Kidney glomerular epithelial cell (primary cell): ENCODE measurements around the gene UNC5C.
A peak's percentile ranks its signal among the peaks of the same experiment; 100 is the strongest.

Experiments
- DNase-seq: peaks from one replicate; lab custom pipeline; 2025; lab: John Stamatoyannopoulos, UW

UNC5C gene

GRCh38 chr4:95265814-95266740 is 282.7 kb downstream of the UNC5C start:
- DNase-seq, result no peak

GRCh38 chr4:95264843-95265242 is 283.9 kb downstream of the UNC5C start:
- no peak for DNase-seq

DNA sequence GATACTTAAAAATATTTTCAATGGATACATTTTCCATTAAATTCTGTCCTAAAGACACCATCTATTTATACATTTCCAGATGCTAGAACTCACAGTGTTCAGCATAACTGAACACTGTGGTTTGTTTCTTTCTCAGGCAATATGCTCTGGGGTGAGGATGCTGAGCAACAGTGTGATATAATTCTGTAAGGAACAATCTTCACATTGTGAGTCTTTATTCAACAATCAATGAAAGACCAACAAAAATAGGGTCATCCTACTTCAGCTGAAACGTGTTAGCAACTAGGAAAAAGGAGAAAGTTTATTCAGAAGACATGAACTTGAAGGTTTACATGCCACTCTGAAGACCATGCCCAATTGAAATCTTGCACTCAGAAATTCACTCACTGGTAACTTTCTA is 284.8 kb downstream of the UNC5C start:
- DNase-seq, result no peak

DNA sequence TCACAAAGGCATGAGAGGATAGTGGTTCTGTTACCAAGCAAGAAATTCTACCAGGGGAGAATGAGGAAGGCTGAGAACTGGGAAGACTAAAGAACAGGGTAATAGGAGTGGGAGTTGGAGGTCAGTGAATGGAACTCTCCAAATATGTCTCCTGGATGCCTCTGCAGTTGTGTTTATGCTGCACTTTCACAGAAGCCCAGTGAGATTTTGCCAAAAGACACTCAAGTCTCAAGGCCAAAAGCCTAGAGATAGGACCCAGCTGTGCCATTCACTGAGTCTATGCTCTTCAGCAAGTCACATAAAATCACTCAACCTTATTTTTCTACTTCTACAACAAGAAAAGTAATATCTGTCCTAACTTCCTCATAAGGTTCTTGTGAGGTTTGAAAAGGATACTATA is 285.4 kb downstream of the UNC5C start:
- peak; percentile 12 for DNase-seq

- no peak for DNase-seq
Observed at GRCh38 chr4:95256108-95256835, 292.5 kb downstream of the UNC5C start.

GRCh38 chr4:95255396-95256107 is 293.2 kb downstream of the UNC5C start:
- no peak for DNase-seq

DNA sequence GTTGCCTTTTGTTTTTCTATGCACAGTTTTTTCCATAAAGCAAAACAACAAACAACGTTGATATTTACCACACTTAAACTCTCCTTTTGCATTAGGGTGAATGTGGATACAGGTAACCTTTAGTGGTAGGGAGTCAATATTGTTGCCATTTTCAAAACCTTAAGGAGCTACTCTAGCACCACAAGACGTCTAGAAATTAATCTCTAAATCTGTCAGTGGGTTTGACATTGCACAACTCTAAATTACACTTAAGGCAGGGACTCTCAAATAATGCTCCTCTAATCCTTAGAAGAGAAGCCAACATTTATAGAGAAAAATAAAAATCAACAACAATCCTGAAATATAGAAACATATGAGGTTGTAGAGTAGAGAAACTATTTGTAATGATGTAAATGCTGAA is 297.2 kb downstream of the UNC5C start:
- no peak for DNase-seq

- DNase-seq, result no peak
Observed at GRCh38 chr4:95250544-95251137, 298.1 kb downstream of the UNC5C start.

GRCh38 chr4:95249426-95250021 is 299.2 kb downstream of the UNC5C start:
- DNase-seq, result no peak

GRCh38 chr4:95248720-95249425 is 299.9 kb downstream of the UNC5C start:
- DNase-seq, result no peak

DNA sequence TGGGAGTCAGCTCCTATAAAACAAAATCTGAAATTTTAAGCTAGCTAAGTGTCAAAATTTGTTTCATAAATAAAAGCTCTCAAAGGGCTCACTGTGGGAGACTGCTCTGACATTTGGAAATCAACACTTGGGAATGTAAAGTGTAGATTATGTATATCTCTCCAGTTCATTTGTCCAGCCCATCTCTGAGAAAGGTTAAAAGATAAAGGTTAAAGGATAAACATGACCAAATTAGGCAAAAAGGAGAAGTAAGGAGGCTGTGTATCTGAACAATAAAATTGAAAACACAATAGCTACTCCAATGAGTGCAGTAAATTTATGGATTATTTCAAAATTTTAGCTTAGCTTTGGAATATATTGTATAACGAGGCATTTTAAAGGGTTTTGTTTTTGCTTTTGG is 304.9 kb downstream of the UNC5C start:
- DNase-seq, result no peak

DNA sequence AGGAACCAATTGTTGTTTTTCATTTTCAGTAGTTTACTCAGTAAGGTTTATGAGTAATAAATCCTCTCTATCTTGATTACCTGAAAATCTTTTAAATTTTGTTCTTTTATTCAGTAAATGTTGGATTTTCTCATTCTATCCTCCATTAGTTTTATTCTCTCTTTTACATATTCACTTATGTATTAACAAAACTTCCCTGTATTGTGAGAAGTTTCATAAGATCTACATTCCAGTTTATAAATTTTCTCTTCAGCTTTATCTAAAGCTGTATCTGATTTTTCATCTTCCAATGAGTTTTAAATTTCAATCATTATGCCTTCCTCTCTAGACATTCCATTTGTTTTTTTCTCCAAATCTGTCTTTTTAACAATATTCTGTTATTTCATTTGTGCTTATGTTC is 310.2 kb downstream of the UNC5C start:
- DNase-seq, result no peak

GRCh38 chr4:95232358-95233156 is 316.2 kb downstream of the UNC5C start:
- peak; percentile 51 for DNase-seq

- no peak for DNase-seq
Observed at GRCh38 chr4:95231681-95232080, 317.1 kb downstream of the UNC5C start.

- DNase-seq, result no peak
Observed at GRCh38 chr4:95225849-95226248, 322.9 kb downstream of the UNC5C start.

GRCh38 chr4:95224402-95224801 is 324.4 kb downstream of the UNC5C start:
- no peak for DNase-seq

GRCh38 chr4:95220205-95221175 is 328.3 kb downstream of the UNC5C start:
- no peak for DNase-seq

DNA sequence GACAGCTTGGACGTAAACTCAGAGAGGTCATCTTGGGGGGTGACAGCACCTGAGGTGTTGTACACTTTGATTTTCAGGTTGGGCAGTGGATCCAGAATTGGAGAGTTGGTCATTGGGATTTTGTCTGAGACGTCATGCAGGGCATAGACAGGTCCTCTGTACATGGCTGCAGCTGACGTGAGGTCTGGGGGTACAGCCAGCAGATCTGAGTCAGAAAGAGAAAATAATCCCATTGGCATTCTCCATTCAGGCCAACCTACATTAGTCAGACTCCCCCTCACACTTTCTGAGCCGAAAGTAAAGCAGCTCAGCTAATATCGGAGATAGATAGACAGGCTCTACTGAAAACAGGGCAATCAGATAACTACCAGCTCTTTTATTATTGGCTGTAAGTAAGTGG is 329.7 kb downstream of the UNC5C start:
- no peak for DNase-seq

DNA sequence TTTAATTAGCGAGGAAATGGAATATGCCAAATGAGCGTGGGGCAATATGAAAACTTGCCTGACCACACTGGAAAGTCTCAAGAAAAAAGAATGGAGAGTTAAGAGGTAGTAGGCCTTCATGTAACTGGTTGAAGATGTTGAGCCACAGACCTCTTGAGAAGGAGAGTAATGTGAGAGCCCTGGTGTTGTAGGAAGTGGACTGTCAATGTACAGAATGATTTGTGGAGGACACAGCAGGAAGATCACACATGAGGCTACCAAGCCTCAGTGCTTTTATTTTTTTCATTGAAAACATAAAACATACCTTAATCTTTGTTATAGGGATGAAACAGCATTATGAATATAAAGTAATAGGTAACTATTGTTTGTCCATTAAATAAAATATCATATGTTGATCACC is 331.6 kb downstream of the UNC5C start:
- DNase-seq, result no peak
